A673 (cell line): ENCODE data around the gene NAE1.

ENCODE experiments used
- CTCF ChIP-seq: fragments of 300-800, 200-600 bp; sonication (generic); conservative IDR thresholded peaks from 2 replicates; pipeline ENCODE4 v1.5.1; 2017; ENCODE audit warnings: low read depth, mild to moderate bottlenecking, antibody characterized with exemption, low read length, moderate library complexity, mixed read lengths
- EZH2 ChIP-seq: fragments of 200-600 bp; sonication (generic); IDR thresholded peaks from 2 replicates; pipeline ENCODE4 v1.6.1; 2017; ENCODE audit warnings: borderline replicate concordance, low read depth, mild to moderate bottlenecking, mixed read lengths, antibody characterized with exemption, low read length; ENCODE audit not compliant: poor library complexity, severe bottlenecking

GRCh38 chr16:66801320-66802105 is 29.3 kb downstream of the NAE1 start, which contains the start of gene TERB1:
- no peak for TF ChIP-seq CTCF
- TF ChIP-seq EZH2, result no peak
